ENCODE results near the gene FLYWCH2.

Gene FLYWCH2

GRCh38 chr16:2898831-2899563, 16.0 kb downstream of the FLYWCH2 start:
- H3K4me3 ChIP-seq (ENCODE audit: low read depth, low read length) = no peak overlapping the region
- H3K27me3 ChIP-seq (ENCODE audit: insufficient read depth, low read depth, severe bottlenecking) = no peaks in the 10 kb centered on the region
- TF ChIP-seq, protein P1, sequence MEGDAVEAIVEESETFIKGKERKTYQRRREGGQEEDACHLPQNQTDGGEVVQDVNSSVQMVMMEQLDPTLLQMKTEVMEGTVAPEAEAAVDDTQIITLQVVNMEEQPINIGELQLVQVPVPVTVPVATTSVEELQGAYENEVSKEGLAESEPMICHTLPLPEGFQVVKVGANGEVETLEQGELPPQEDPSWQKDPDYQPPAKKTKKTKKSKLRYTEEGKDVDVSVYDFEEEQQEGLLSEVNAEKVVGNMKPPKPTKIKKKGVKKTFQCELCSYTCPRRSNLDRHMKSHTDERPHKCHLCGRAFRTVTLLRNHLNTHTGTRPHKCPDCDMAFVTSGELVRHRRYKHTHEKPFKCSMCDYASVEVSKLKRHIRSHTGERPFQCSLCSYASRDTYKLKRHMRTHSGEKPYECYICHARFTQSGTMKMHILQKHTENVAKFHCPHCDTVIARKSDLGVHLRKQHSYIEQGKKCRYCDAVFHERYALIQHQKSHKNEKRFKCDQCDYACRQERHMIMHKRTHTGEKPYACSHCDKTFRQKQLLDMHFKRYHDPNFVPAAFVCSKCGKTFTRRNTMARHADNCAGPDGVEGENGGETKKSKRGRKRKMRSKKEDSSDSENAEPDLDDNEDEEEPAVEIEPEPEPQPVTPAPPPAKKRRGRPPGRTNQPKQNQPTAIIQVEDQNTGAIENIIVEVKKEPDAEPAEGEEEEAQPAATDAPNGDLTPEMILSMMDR (IDR thresholded peaks at IDR 0.05; ENCODE audit: low read depth, low read length) = no peak
- H3K36me3 ChIP-seq = peaks cover 7% of the 10 kb centered on the region
- H3K27ac ChIP-seq = no peak overlapping the region
- no peak for DNase-seq
- no peaks in the 10 kb centered on the region for H3K9me3 ChIP-seq (ENCODE audit: severe bottlenecking)

DNA sequence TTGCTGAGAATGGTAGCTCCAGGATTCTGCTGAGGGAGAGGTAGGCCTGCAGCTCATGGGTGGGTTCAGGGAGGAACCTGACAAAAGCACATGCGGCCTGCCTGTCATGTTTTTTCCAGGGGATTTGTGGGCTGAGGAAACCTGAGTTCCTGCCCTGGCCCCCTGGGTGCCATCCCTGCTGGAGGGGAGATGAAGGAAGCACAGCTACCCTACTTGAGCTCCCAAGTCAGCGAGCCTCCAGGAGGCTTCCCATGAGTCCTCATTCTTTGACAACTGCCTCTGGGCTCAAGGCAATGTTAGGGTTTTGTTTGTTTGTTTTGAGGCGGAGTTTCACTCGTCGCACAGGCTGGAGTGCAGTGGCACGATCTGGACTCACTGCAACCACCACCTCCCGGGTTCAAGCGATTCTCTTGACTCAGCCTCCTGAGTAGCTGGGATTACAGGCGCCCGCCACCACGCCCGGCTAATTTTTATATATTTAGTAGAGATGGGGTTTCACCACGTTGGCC, 16.6 kb downstream of the FLYWCH2 start:
- no peak overlapping the region for H3K4me3 ChIP-seq (ENCODE audit: low read depth, low read length)

GRCh38 chr16:2900526-2901075, 17.6 kb downstream of the FLYWCH2 start:
- no peak for DNase-seq
- Histone ChIP-seq H3K9me3 (ENCODE audit: severe bottlenecking) (no peaks in the 10 kb centered on the region), H3K27ac (no peak overlapping the region), H3K4me3 (ENCODE audit: low read depth, low read length) (no peak overlapping the region), H3K36me3 (peaks cover 7% of the 10 kb centered on the region), H3K27me3 (ENCODE audit: insufficient read depth, low read depth, severe bottlenecking) (no peaks in the 10 kb centered on the region)
- TF ChIP-seq, protein P1 (IDR thresholded peaks at IDR 0.05; ENCODE audit: low read depth, low read length) = no peak

More for the DNA sequence above, 16.6 kb downstream of the FLYWCH2 start:
- Histone ChIP-seq H3K27ac (no peak overlapping the region), H3K36me3 (peaks cover 7% of the 10 kb centered on the region), H3K9me3 (ENCODE audit: severe bottlenecking) (no peaks in the 10 kb centered on the region), H3K27me3 (ENCODE audit: insufficient read depth, low read depth, severe bottlenecking) (no peaks in the 10 kb centered on the region)
- TF ChIP-seq, protein P1 (IDR thresholded peaks at IDR 0.05; ENCODE audit: low read depth, low read length) = no peak
- DNase-seq = no peak

DNA sequence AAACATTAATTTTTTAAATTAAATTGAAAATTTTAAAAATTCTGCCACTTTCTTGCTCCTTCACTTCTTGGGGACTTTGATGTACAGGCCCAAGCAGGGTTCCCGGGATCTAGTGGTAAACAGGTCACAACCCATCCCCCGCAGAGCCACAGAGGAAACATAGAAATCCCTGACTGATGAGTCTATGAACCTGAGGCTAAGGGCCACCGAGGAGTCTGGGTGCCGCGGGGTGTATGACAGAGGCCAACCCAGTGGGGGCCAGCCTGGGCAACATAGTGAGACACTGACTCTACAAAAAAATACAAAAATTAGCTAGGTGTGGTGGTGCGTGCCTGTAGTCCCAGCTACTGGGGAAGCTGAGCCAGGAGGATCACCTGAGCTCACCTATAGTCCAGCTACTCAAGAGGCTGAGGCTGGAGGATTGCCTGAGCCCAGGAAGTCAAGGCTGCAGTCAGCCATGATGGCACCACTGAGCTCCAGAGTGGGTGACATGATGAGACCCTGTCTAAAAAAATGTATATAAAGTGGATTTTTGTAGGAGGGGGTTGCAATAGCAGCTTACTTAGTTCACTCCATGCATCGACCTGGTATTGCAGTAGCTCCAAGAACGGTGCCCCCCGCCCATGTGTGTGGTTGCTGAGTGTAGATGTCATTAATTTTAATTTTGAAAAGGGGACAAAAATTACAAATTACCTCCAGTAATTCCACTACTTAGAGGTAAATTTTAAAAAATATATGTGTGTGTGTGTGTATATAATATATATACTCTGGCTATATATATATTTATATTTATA, 19.5 kb downstream of the FLYWCH2 start:
- no peaks in the 10 kb centered on the region for H3K36me3 ChIP-seq
- no peak overlapping the region for H3K27ac ChIP-seq
- no peak for DNase-seq
- H3K27me3 ChIP-seq (ENCODE audit: insufficient read depth, low read depth, severe bottlenecking) = no peaks in the 10 kb centered on the region
- no peaks in the 10 kb centered on the region for H3K9me3 ChIP-seq (ENCODE audit: severe bottlenecking)
- TF ChIP-seq, protein P1 (IDR thresholded peaks at IDR 0.05; ENCODE audit: low read depth, low read length) = no peak
- H3K4me3 ChIP-seq (ENCODE audit: low read depth, low read length) = no peak overlapping the region

GRCh38 chr16:2904100-2904921, 21.3 kb downstream of the FLYWCH2 start:
- peak; percentile 84 for DNase-seq
- no peaks in the 10 kb centered on the region for H3K9me3 ChIP-seq (ENCODE audit: severe bottlenecking)
- peak overlapping the region; percentile 88 for H3K27ac ChIP-seq
- no peaks in the 10 kb centered on the region for H3K27me3 ChIP-seq (ENCODE audit: insufficient read depth, low read depth, severe bottlenecking)
- no peaks in the 10 kb centered on the region for H3K36me3 ChIP-seq
- TF ChIP-seq, protein P1 (IDR thresholded peaks at IDR 0.05; ENCODE audit: low read depth, low read length) = peak; percentile 84
- H3K4me3 ChIP-seq (ENCODE audit: low read depth, low read length) = peak overlapping the region; percentile 71

Measured in WERI-Rb-1 (cell line).